Glomerular endothelial cell (primary cell): ENCODE data around the gene TRDN. TPM values are rescaled to one million over a fixed set of nuclear protein-coding genes. Genes with fewer than 3 reads are reported as not detected.

Source experiments
- DNase-seq: peaks from one replicate; pipeline ENCODE4 v3.0.0-alpha.2; 2011; ENCODE audit warnings: low read depth, low spot score; ENCODE audit errors: extremely low read depth
- total RNA-seq: library from RNA; depleted of rRNA; stranded (reverse); fragments of >200 nt; gene quantifications from 2 replicates; pipeline ENCODE4 v1.2.3, GENCODE V29; 2015

TRDN gene
- total RNA-seq, result not detected in 2 replicates

- DNase-seq, result no peak
These were observed at the start of gene TRDN for GRCh38 chr6:123636782-123637181. Gene TRDN (minus strand): TSS chr6:123636950. CDS start chr6:123636775, 175 bp downstream.

GRCh38 chr6:123681957-123682462 lies 45.3 kb upstream of the TRDN start:
- no peak for DNase-seq

- no peak for DNase-seq
These were observed 41.1 kb upstream of the TRDN start for GRCh38 chr6:123677897-123678296.

- no peak for DNase-seq
These were observed 40.0 kb upstream of the TRDN start for GRCh38 chr6:123676793-123677192.

- DNase-seq, result peak; percentile 55
These were observed 32.3 kb upstream of the TRDN start for GRCh38 chr6:123668965-123669591.

- DNase-seq, result no peak
These were observed 31.3 kb upstream of the TRDN start for GRCh38 chr6:123668063-123668462.

GRCh38 chr6:123663436-123663835 lies 26.7 kb upstream of the TRDN start:
- DNase-seq, result no peak

GRCh38 chr6:123662757-123663156 lies 26.0 kb upstream of the TRDN start:
- no peak for DNase-seq

GRCh38 chr6:123661105-123661891 lies 24.5 kb upstream of the TRDN start:
- no peak for DNase-seq

GRCh38 chr6:123659960-123660748 lies 23.4 kb upstream of the TRDN start:
- DNase-seq, result no peak

- DNase-seq, result no peak
These were observed 22.1 kb upstream of the TRDN start for GRCh38 chr6:123658848-123659247.

- DNase-seq, result no peak
These were observed 19.0 kb upstream of the TRDN start for GRCh38 chr6:123655521-123656306.

- no peak for DNase-seq
These were observed 12.0 kb upstream of the TRDN start for GRCh38 chr6:123648723-123649122.

- DNase-seq, result no peak
These were observed 11.3 kb upstream of the TRDN start for GRCh38 chr6:123648020-123648580.

GRCh38 chr6:123641497-123641896 lies 4.7 kb upstream of the TRDN start:
- DNase-seq, result no peak

- DNase-seq, result no peak
These were observed 3.9 kb upstream of the TRDN start for GRCh38 chr6:123640567-123641187.

- DNase-seq, result no peak
These were observed 2.1 kb upstream of the TRDN start for GRCh38 chr6:123638865-123639264.

- DNase-seq, result no peak
These were observed 468 bp downstream of the TRDN start for GRCh38 chr6:123636282-123636681.

- DNase-seq, result no peak
These were observed 1.2 kb downstream of the TRDN start for GRCh38 chr6:123635567-123635966.

GRCh38 chr6:123635144-123635543 lies 1.6 kb downstream of the TRDN start:
- no peak for DNase-seq
